RWPE2 (cell line): ENCODE measurements around the gene PRAMEF1.

ENCODE experiments used
- ATAC-seq: fragments of 200-7000 bp; cut with Tn5 transposase; 3 replicates; pipeline ENCODE4 v1.9.1; 2021; ENCODE audit warnings: low read depth
- DNase-seq: peaks from one replicate; pipeline ENCODE4 v3.0.0-alpha.2; 2020; ENCODE audit warnings: low spot score
- H3K27ac ChIP-seq: fragments of 450-650 bp; 2 replicates; pipeline ENCODE4 v1.5.1; 2017; ENCODE audit warnings: mild to moderate bottlenecking; ENCODE audit not compliant: poor library complexity, severe bottlenecking
- H3K27me3 ChIP-seq: fragments of 250-450 bp; sonication (Bioruptor Pico); 2 replicates; pipeline ENCODE4 v1.5.1; 2021; ENCODE audit warnings: mild to moderate bottlenecking, moderate library complexity; ENCODE audit not compliant: insufficient read depth, poor library complexity, severe bottlenecking
- H3K36me3 ChIP-seq: fragments of 250-450 bp; sonication (Bioruptor Pico); 2 replicates; pipeline ENCODE4 v1.5.1; 2020; ENCODE audit warnings: low read depth, mild to moderate bottlenecking, moderate library complexity
- H3K4me1 ChIP-seq: fragments of 250-450 bp; sonication (Bioruptor Pico); 2 replicates; pipeline ENCODE4 v1.5.1; 2021; ENCODE audit warnings: mild to moderate bottlenecking, moderate library complexity; ENCODE audit not compliant: insufficient read depth, poor library complexity, severe bottlenecking
- H3K4me3 ChIP-seq: fragments of 250-450 bp; sonication (Bioruptor Pico); 2 replicates; pipeline ENCODE4 v1.5.1; 2021; ENCODE audit warnings: mild to moderate bottlenecking, moderate library complexity; ENCODE audit not compliant: severe bottlenecking
- H3K9me3 ChIP-seq: fragments of 250-450 bp; sonication (Bioruptor Pico); 2 replicates; pipeline ENCODE4 v1.5.1; 2021; ENCODE audit warnings: mild to moderate bottlenecking, moderate library complexity; ENCODE audit not compliant: severe bottlenecking
- CTCF ChIP-seq: fragments of 450-650 bp; IDR thresholded peaks from one replicate; pipeline ENCODE4 v1.5.1; 2017; ENCODE audit warnings: mild to moderate bottlenecking, moderate library complexity; ENCODE audit not compliant: poor library complexity, severe bottlenecking

PRAMEF1 gene

GRCh38 chr1:12754738-12755137 lies 36.5 kb upstream of the PRAMEF1 start:
- H3K9me3 ChIP-seq = no peaks in the 10 kb centered on the region
- no peak for DNase-seq
- H3K4me3 ChIP-seq = no peak overlapping the region
- peaks cover 21% of the 10 kb centered on the region for H3K27me3 ChIP-seq
- no peaks in the 10 kb centered on the region for H3K4me1 ChIP-seq
- no peaks in the 10 kb centered on the region for H3K36me3 ChIP-seq
- TF ChIP-seq CTCF = no peak
- no peak overlapping the region for H3K27ac ChIP-seq
- ATAC-seq = no peak

GRCh38 chr1:12756273-12756672 lies 34.9 kb upstream of the PRAMEF1 start:
- DNase-seq (no peak), ATAC-seq (no peak)

GRCh38 chr1:12756768-12757413 lies 34.3 kb upstream of the PRAMEF1 start:
- DNase-seq = no peak
- H3K4me1 ChIP-seq = no peaks in the 10 kb centered on the region
- H3K4me3 ChIP-seq = no peak overlapping the region
- no peaks in the 10 kb centered on the region for H3K36me3 ChIP-seq
- no peak overlapping the region for H3K27ac ChIP-seq
- H3K9me3 ChIP-seq = no peaks in the 10 kb centered on the region
- peaks cover 21% of the 10 kb centered on the region for H3K27me3 ChIP-seq
- TF ChIP-seq CTCF = no peak
- ATAC-seq = no peak

More at GRCh38 chr1:12756273-12756672, 34.9 kb upstream of the PRAMEF1 start:
- Histone ChIP-seq H3K4me3 (no peak overlapping the region), H3K9me3 (no peaks in the 10 kb centered on the region), H3K4me1 (no peaks in the 10 kb centered on the region), H3K36me3 (no peaks in the 10 kb centered on the region), H3K27me3 (peaks cover 21% of the 10 kb centered on the region), H3K27ac (no peak overlapping the region)
- TF ChIP-seq CTCF = no peak

GRCh38 chr1:12757836-12758235 lies 33.4 kb upstream of the PRAMEF1 start:
- DNase-seq = no peak
- Histone ChIP-seq H3K27ac (no peak overlapping the region), H3K4me1 (no peaks in the 10 kb centered on the region), H3K9me3 (no peaks in the 10 kb centered on the region), H3K4me3 (no peak overlapping the region), H3K36me3 (no peaks in the 10 kb centered on the region), H3K27me3 (peaks cover 18% of the 10 kb centered on the region)
- ATAC-seq = no peak
- TF ChIP-seq CTCF = no peak

- Histone ChIP-seq H3K27me3 (no peaks in the 10 kb centered on the region), H3K4me3 (no peak overlapping the region), H3K36me3 (no peaks in the 10 kb centered on the region), H3K9me3 (no peaks in the 10 kb centered on the region), H3K4me1 (no peaks in the 10 kb centered on the region), H3K27ac (no peak overlapping the region)
- ATAC-seq (no peak), DNase-seq (no peak)
- no peak for TF ChIP-seq CTCF
Measured at GRCh38 chr1:12760256-12760795, 30.9 kb upstream of the PRAMEF1 start.
